MCF 10A (cell line): ENCODE results near the gene MLLT6. TPM values are rescaled to one million over a fixed set of nuclear protein-coding genes. Genes with fewer than 3 reads are reported as not detected.
A peak's percentile ranks its signal among the peaks of the same experiment; 100 is the strongest.

ENCODE experiments used
- BruUV-seq: library from RNA; stranded (reverse); fragments of 400-500 nt; replicated peaks from 2 replicates; lab custom pipeline; 2021; lab: Mats Ljungman, UMichigan
- CTCF ChIA-PET: fragments of 300-600 bp; sonication (Branson Sonifier 250); formaldehyde crosslinking; extraction: SDS; loops from one replicate; lab custom pipeline; 2021; ENCODE audit warnings: antibody characterized with exemption, inconsistent platforms; lab: Yijun Ruan, JAX
- POLR2A ChIA-PET: fragments of 300-600, 350-650 bp; sonication (Branson Sonifier 250); formaldehyde crosslinking; extraction: SDS; loops from one replicate; lab custom pipeline; 2020; ENCODE audit warnings: antibody characterized with exemption, inconsistent platforms; lab: Yijun Ruan, JAX
- DNase-seq: peaks from one replicate; pipeline ENCODE4 v3.0.0-alpha.2; 2018; ENCODE audit not compliant: unreplicated experiment
- H3K27ac Mint-ChIP-seq: one replicate; pipeline ENCODE4 v1.8.0; 2022; ENCODE audit warnings: mild to moderate bottlenecking, low read depth, mixed read lengths; ENCODE audit not compliant: unreplicated experiment
- H3K27me3 Mint-ChIP-seq: one replicate; pipeline ENCODE4 v1.8.0; 2022; ENCODE audit warnings: mixed read lengths; ENCODE audit not compliant: insufficient read depth, unreplicated experiment
- H3K36me3 Mint-ChIP-seq: one replicate; pipeline ENCODE4 v1.8.0; 2022; ENCODE audit warnings: mild to moderate bottlenecking, moderate library complexity, mixed read lengths; ENCODE audit not compliant: insufficient read depth, unreplicated experiment
- H3K4me1 Mint-ChIP-seq: one replicate; pipeline ENCODE4 v1.8.0; 2022; ENCODE audit warnings: mixed read lengths; ENCODE audit not compliant: insufficient read depth, unreplicated experiment
- H3K4me3 Mint-ChIP-seq: one replicate; pipeline ENCODE4 v1.8.0; 2022; ENCODE audit warnings: mild to moderate bottlenecking, moderate library complexity, mixed read lengths; ENCODE audit not compliant: unreplicated experiment
- H3K9me3 Mint-ChIP-seq: one replicate; pipeline ENCODE4 v1.8.0; 2022; ENCODE audit warnings: mixed read lengths; ENCODE audit not compliant: unreplicated experiment
- intact Hi-C: fragments of 100-400 bp; cut with micrococcal nuclease; formaldehyde crosslinking; loops from 2 replicates; pipeline ENCODE4 v1.14.1; 2022
- total RNA-seq: library from RNA; stranded (reverse); gene quantifications from 2 replicates; pipeline ENCODE4 v1.2.3, GENCODE V29; 2022
- TF ChIP-seq, protein P1 (sequence below): fragments of 200-600 bp; IDR thresholded peaks from one replicate; pipeline ENCODE4 v1.8.0; 2022; ENCODE audit warnings: antibody characterized with exemption, mild to moderate bottlenecking; ENCODE audit not compliant: unreplicated experiment

The MLLT6 gene
- total RNA-seq, 1 experiment from 2014 or later = 65.3 TPM

GRCh38 chr17:38691154-38691553 lies 13.9 kb upstream of the MLLT6 start:
- no TSS peak for BruUV-seq
- DNase-seq = no peak
- peaks cover 3% of the 10 kb centered on the region for H3K27me3 Mint-ChIP-seq
- H3K27ac Mint-ChIP-seq = no peak overlapping the region
- TF ChIP-seq, protein P1, sequence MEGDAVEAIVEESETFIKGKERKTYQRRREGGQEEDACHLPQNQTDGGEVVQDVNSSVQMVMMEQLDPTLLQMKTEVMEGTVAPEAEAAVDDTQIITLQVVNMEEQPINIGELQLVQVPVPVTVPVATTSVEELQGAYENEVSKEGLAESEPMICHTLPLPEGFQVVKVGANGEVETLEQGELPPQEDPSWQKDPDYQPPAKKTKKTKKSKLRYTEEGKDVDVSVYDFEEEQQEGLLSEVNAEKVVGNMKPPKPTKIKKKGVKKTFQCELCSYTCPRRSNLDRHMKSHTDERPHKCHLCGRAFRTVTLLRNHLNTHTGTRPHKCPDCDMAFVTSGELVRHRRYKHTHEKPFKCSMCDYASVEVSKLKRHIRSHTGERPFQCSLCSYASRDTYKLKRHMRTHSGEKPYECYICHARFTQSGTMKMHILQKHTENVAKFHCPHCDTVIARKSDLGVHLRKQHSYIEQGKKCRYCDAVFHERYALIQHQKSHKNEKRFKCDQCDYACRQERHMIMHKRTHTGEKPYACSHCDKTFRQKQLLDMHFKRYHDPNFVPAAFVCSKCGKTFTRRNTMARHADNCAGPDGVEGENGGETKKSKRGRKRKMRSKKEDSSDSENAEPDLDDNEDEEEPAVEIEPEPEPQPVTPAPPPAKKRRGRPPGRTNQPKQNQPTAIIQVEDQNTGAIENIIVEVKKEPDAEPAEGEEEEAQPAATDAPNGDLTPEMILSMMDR = no peak
- ChIA-PET POLR2A (interaction anchor here (0.7 kb wide), 1 partner anchor 20 kb away, joined by 3 read pairs; no protein-coding TSS in a partner anchor), CTCF (interaction anchor here (0.6 kb wide), 1 partner anchor 130 kb away, joined by 3 read pairs; no protein-coding TSS in a partner anchor)
- H3K36me3 Mint-ChIP-seq = no peaks in the 10 kb centered on the region
- no peak overlapping the region for H3K4me3 Mint-ChIP-seq
- H3K4me1 Mint-ChIP-seq = peaks cover 7% of the 10 kb centered on the region
- H3K9me3 Mint-ChIP-seq = no peaks in the 10 kb centered on the region
- intact Hi-C loops = no loop called here

DNA sequence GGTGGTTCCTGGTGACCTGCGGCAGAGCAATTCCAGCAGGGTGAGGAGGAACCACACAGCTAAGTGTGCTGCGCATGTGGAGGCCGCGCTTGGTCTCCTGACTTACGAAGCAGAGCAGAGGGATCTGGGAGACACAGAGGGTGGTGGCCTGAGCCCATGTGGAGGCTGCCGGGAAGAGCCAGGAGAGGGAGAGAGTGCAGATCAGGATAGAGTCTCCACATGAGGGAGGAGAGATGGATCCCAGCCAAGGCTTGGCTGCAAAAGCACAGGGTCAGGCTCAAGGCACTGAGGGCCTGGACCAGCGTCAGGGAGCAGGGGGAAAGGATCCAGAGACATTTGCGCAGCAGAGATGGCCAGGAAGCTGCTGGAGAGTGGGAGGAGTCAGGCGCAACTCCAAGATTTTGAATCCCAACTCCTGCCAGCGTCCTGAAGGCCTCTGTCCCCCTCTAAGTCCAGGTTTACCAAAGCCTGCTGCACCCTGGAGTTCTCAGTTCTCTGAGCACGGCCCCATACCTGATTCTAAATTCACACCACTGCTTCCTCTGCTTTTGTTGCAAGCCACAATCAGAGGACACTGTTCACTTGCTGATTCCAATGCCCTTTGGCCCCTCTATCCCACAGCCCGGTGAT lies 11.3 kb upstream of the MLLT6 start:
- TF ChIP-seq, protein P1 = no peak
- ChIA-PET POLR2A (interaction anchor here (0.8 kb wide), 1 partner anchor 11 kb away, joined by 3 read pairs; no protein-coding TSS in a partner anchor), CTCF (interaction anchor here (0.7 kb wide), 1 partner anchor 19 kb away, joined by 3 read pairs; the partner anchor contains the start of gene EPOP)
- H3K4me1 Mint-ChIP-seq = no peaks in the 10 kb centered on the region
- no peak overlapping the region for H3K27ac Mint-ChIP-seq
- no peak overlapping the region for H3K4me3 Mint-ChIP-seq
- intact Hi-C loops = no loop called here
- H3K36me3 Mint-ChIP-seq = no peaks in the 10 kb centered on the region
- BruUV-seq = no TSS peak
- peaks cover 18% of the 10 kb centered on the region for H3K27me3 Mint-ChIP-seq
- peak; percentile 46 for DNase-seq
- no peaks in the 10 kb centered on the region for H3K9me3 Mint-ChIP-seq

- CTCF ChIA-PET = interaction anchor here (1.1 to 1.5 kb wide), 2 partner anchors 10 to 14 kb away, joined by 3 to 6 read pairs; no protein-coding TSS in a partner anchor
- peaks cover 3% of the 10 kb centered on the region for H3K36me3 Mint-ChIP-seq
- no peak for DNase-seq
- intact Hi-C loops = no loop called here
- H3K4me3 Mint-ChIP-seq = no peak overlapping the region
- peaks cover 7% of the 10 kb centered on the region for H3K4me1 Mint-ChIP-seq
- no TSS peak for BruUV-seq
- POLR2A ChIA-PET = interaction anchor here (0.6 kb wide), 1 partner anchor 182 kb away, joined by 3 read pairs; no protein-coding TSS in a partner anchor
- TF ChIP-seq, protein P1 = no peak
- no peaks in the 10 kb centered on the region for H3K9me3 Mint-ChIP-seq
- H3K27me3 Mint-ChIP-seq = peaks cover 18% of the 10 kb centered on the region
- peak overlapping the region; percentile 16 for H3K27ac Mint-ChIP-seq
These were observed 7.8 kb upstream of the MLLT6 start for GRCh38 chr17:38697061-38697820.

- H3K27me3 Mint-ChIP-seq = peaks cover 18% of the 10 kb centered on the region
These were observed 6.3 kb upstream of the MLLT6 start for GRCh38 chr17:38698760-38699159.

More at GRCh38 chr17:38698760-38699159, 6.3 kb upstream of the MLLT6 start:
- Mint-ChIP-seq H3K36me3 (peaks cover 12% of the 10 kb centered on the region), H3K27ac (no peak overlapping the region), H3K4me1 (peaks cover 7% of the 10 kb centered on the region), H3K4me3 (no peak overlapping the region), H3K9me3 (no peaks in the 10 kb centered on the region)
- BruUV-seq = no TSS peak
- intact Hi-C loops = no loop called here
- POLR2A ChIA-PET = interaction anchor here (0.7 kb wide), 1 partner anchor 54 kb away, joined by 4 read pairs; no protein-coding TSS in a partner anchor
- CTCF ChIA-PET = interaction anchor here (0.8 kb wide), 1 partner anchor 40 kb away, joined by 3 read pairs; no protein-coding TSS in a partner anchor
- DNase-seq = no peak
- TF ChIP-seq, protein P1 = no peak
